Uterus (tissue), 2 donors: Measurements from ENCODE around the gene GPRC5D.

Experiments
- CTCF ChIP-seq, 4 experiments: fragments of 200-600 bp in 2 of 4; fragments of 450-650 bp in 2 of 4; sonication (generic) in 2 of 4; IDR thresholded peaks; one replicate each; pipeline ENCODE4 v1.5.1; 2016 to 2019; ENCODE audit warnings: antibody characterized with exemption in 4 of 4, mild to moderate bottlenecking in 2 of 4, moderate library complexity in 1 of 4
- POLR2A ChIP-seq, 2 donors: fragments of 450-650 bp; IDR thresholded peaks; one replicate each; pipeline ENCODE4 v1.6.1; 2016; ENCODE audit warnings: antibody characterized with exemption in 2 of 2, mild to moderate bottlenecking in 1 of 2, moderate library complexity in 1 of 2

GRCh38 chr12:12901158-12901791 is 50.7 kb downstream of the GPRC5D start:
- TF ChIP-seq CTCF (IDR thresholded peaks at IDR 0.05) (no peak), POLR2A (IDR thresholded peaks at IDR 0.05) (peak in 1 of 2 donors; percentile 35)
